ENCODE measurements around the gene CPA3.

The CPA3 gene

GRCh38 chr3:148879256-148879655 lies 14.2 kb downstream of the CPA3 start:
- Mint-ChIP-seq H3K9me3 (no peaks in the 10 kb centered on the region), H3K4me3 (no peak overlapping the region), H3K36me3 (ENCODE audit: low read depth) (no peaks in the 10 kb centered on the region), H3K4me1 (ENCODE audit: low read depth) (no peaks in the 10 kb centered on the region), H3K27me3 (peaks cover 5% of the 10 kb centered on the region), H3K27ac (no peak overlapping the region)
- no peak for DNase-seq

DNA sequence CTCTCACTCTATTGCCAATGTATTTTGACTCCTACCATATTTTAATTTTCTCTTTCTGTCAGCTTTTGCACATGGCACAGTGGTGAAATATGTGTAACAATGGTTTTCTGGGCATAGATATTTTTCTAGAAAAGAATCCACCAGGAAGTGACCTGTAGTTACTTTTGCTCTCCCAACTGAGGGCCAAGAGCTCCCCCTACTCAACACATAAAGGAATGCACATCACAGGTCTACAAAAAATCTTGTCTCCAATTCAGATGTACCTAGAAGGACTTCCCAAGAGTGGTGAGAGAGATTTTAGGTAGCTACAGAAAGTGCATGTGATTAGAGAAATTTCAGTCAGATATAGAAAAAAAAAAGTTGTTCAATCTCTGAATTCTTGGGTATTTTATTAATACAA lies 15.6 kb downstream of the CPA3 start:
- Mint-ChIP-seq H3K27ac (no peak overlapping the region), H3K4me3 (no peak overlapping the region), H3K9me3 (no peaks in the 10 kb centered on the region), H3K4me1 (ENCODE audit: low read depth) (no peaks in the 10 kb centered on the region), H3K36me3 (ENCODE audit: low read depth) (no peaks in the 10 kb centered on the region), H3K27me3 (peaks cover 5% of the 10 kb centered on the region)
- no peak for DNase-seq

- no peaks in the 10 kb centered on the region for H3K9me3 Mint-ChIP-seq
- peaks cover 5% of the 10 kb centered on the region for H3K27me3 Mint-ChIP-seq
- no peaks in the 10 kb centered on the region for H3K36me3 Mint-ChIP-seq (ENCODE audit: low read depth)
- no peaks in the 10 kb centered on the region for H3K4me1 Mint-ChIP-seq (ENCODE audit: low read depth)
- no peak overlapping the region for H3K4me3 Mint-ChIP-seq
- no peak overlapping the region for H3K27ac Mint-ChIP-seq
- no peak for DNase-seq
Measured at GRCh38 chr3:148881286-148881685, 16.2 kb downstream of the CPA3 start.

- peaks cover 3% of the 10 kb centered on the region for H3K27me3 Mint-ChIP-seq
- H3K36me3 Mint-ChIP-seq (ENCODE audit: low read depth), result no peaks in the 10 kb centered on the region
- H3K27ac Mint-ChIP-seq, result no peak overlapping the region
- no peaks in the 10 kb centered on the region for H3K4me1 Mint-ChIP-seq (ENCODE audit: low read depth)
- H3K9me3 Mint-ChIP-seq, result no peaks in the 10 kb centered on the region
- H3K4me3 Mint-ChIP-seq, result no peak overlapping the region
- no peak for DNase-seq
Measured at GRCh38 chr3:148882288-148882687, 17.2 kb downstream of the CPA3 start.

- peaks cover 12% of the 10 kb centered on the region for H3K27me3 Mint-ChIP-seq
- no peaks in the 10 kb centered on the region for H3K4me1 Mint-ChIP-seq (ENCODE audit: low read depth)
- H3K27ac Mint-ChIP-seq, result no peak overlapping the region
- H3K36me3 Mint-ChIP-seq (ENCODE audit: low read depth), result no peaks in the 10 kb centered on the region
- no peak overlapping the region for H3K4me3 Mint-ChIP-seq
- DNase-seq, result no peak
- H3K9me3 Mint-ChIP-seq, result no peaks in the 10 kb centered on the region
Measured at GRCh38 chr3:148883163-148883562, 18.1 kb downstream of the CPA3 start.

DNA sequence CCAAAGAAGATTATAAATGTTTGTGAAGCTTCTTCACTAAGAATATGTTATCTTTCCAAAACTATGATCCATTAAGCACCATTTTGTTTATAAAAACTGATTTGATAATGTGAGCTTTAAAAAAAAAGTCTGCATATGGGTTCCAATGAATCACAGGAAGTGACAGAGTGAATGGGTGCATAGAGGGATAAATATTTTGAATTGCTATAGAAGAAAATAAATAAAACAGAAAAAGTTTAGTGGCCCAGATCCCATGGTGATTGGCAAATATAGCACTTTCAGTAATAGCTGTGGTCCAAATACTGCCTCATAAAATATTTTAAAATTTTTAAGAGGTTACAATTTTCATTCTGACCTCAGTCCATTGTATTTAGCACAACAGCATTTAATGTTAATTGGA lies 19.2 kb downstream of the CPA3 start:
- no peaks in the 10 kb centered on the region for H3K9me3 Mint-ChIP-seq
- no peaks in the 10 kb centered on the region for H3K36me3 Mint-ChIP-seq (ENCODE audit: low read depth)
- no peak overlapping the region for H3K4me3 Mint-ChIP-seq
- DNase-seq, result no peak
- H3K4me1 Mint-ChIP-seq (ENCODE audit: low read depth), result no peaks in the 10 kb centered on the region
- H3K27me3 Mint-ChIP-seq, result peaks cover 14% of the 10 kb centered on the region
- H3K27ac Mint-ChIP-seq, result no peak overlapping the region

DNA sequence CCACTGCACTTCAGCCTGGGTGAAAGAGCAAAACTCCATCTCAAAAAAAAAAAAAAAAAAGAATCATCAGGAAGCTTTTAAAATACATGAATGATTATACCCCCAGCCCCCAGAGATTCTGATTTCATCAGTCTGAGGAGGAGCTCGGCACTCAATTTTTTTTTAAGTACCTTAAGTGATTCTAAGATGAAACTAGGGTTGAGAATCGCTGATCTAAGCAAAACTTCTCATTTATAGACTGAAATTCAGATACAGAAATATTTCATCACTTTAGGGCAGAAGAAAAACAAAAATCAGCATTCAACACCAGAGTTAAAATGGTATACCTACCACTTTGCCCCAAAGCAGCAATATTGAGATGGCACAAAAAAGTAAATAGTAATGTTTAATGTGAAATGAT lies 24.7 kb downstream of the CPA3 start:
- no peak overlapping the region for H3K4me3 Mint-ChIP-seq

DNA sequence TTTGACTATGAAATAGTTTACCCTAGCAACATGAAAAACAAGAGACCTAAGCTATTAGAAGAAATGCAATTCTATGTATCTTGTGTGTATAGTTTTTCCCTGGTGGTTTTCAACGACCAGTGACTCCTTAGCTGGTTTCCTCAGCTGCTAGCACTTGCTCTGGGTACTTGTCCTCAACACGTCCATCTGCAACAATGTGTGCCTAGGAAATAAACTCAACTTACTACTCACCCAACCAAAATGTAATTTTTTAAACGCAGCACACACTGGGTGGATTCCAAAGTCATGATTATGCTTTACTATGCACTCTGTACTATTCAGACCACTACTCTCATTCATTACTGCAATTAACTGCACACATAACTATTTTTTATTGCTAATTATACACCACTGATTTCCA lies 31.0 kb downstream of the CPA3 start:
- Mint-ChIP-seq H3K27me3 (peaks cover 8% of the 10 kb centered on the region), H3K9me3 (no peaks in the 10 kb centered on the region)
- no peak for DNase-seq

More for the DNA sequence above, 24.7 kb downstream of the CPA3 start:
- Mint-ChIP-seq H3K27me3 (peaks cover 11% of the 10 kb centered on the region), H3K36me3 (ENCODE audit: low read depth) (no peaks in the 10 kb centered on the region), H3K4me1 (ENCODE audit: low read depth) (no peaks in the 10 kb centered on the region), H3K9me3 (no peaks in the 10 kb centered on the region), H3K27ac (no peak overlapping the region)
- no peak for DNase-seq

DNA sequence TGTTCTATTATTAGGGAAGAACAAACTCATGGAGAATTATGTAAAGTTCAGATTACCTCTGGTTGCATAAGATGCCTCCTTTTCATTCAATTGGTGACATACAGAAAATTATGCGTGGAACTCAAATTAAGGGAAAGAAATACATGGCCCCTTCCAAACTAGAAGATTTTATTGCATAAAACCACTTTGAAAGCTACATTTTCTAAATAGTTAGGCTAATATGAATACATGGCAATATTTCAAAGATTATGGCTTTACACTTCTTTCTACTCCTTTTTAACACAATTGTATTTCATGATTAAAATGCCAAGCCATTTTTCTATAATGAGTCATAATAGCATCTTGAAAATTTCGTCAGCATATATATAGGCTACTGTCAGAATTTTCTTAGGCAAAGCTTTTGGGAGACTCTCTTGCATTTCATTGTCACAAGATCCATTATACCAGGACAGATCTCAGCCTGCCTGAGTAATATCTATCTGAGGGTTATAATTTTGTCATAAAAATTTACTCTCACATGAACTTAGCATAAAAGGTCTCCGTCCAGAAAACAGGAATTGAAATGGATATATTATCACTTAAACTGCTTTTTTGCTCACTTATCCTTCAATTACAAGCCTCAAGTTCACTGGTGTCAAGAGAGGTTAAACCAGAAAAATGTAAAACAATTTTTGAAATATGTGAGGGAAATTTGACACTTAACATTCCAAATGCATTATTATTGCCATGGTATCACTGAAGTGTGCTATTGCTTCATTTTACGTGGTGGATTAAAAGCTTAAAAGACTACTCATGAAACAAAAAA lies 37.1 kb downstream of the CPA3 start:
- H3K27me3 Mint-ChIP-seq, result peaks cover 25% of the 10 kb centered on the region
- no peak overlapping the region for H3K4me3 Mint-ChIP-seq
- H3K27ac Mint-ChIP-seq, result no peak overlapping the region
- H3K9me3 Mint-ChIP-seq, result no peaks in the 10 kb centered on the region
- no peaks in the 10 kb centered on the region for H3K36me3 Mint-ChIP-seq (ENCODE audit: low read depth)
- no peak for DNase-seq
- no peaks in the 10 kb centered on the region for H3K4me1 Mint-ChIP-seq (ENCODE audit: low read depth)

More for the DNA sequence above, 31.0 kb downstream of the CPA3 start:
- Mint-ChIP-seq H3K36me3 (ENCODE audit: low read depth) (no peaks in the 10 kb centered on the region), H3K27ac (no peak overlapping the region), H3K4me3 (no peak overlapping the region), H3K4me1 (ENCODE audit: low read depth) (no peaks in the 10 kb centered on the region)

DNA sequence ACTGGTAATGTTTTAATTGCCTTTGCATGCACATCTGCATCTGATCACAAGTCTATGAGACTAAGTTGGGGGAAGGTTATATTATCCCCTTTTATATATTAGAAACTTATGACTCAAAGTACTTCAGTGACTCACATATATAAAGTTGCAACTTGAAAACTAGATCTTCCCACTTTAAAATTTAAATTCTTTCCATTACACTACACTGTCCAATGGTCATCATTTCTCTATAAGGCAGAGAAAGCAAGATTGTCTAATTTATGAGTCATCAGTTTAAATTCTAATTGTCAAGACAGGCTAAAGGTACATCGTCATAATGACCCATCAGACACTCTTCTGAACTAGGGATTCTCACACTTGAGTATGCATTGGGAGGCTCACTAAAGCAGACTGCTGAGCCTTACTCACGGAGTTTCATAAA lies 37.9 kb downstream of the CPA3 start:
- Mint-ChIP-seq H3K4me1 (ENCODE audit: low read depth) (no peaks in the 10 kb centered on the region), H3K4me3 (no peak overlapping the region), H3K27me3 (peaks cover 32% of the 10 kb centered on the region), H3K9me3 (no peaks in the 10 kb centered on the region), H3K27ac (no peak overlapping the region), H3K36me3 (ENCODE audit: low read depth) (no peaks in the 10 kb centered on the region)
- no peak for DNase-seq

DNA sequence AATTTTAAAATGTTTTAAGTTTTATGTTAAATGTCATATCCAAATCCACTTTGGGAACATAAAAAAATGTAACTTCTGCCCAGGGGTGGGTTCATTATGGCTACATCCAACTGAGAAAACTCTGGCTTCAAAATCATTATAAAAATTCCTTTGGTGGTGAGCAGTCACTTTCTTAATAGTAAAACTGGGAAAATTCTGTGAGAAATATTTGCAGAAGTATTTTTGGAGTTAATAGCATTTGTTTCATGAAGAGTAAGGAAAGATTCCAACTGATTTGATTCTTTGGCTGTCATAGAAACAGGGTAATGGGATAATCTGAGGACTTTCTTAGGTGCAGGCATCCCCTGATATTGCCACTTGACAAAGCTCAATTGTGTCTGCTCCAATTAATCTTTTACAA lies 38.8 kb downstream of the CPA3 start:
- no peaks in the 10 kb centered on the region for H3K36me3 Mint-ChIP-seq (ENCODE audit: low read depth)
- no peak overlapping the region for H3K27ac Mint-ChIP-seq
- no peak for DNase-seq
- H3K4me1 Mint-ChIP-seq (ENCODE audit: low read depth), result no peaks in the 10 kb centered on the region
- H3K27me3 Mint-ChIP-seq, result peaks cover 38% of the 10 kb centered on the region
- no peaks in the 10 kb centered on the region for H3K9me3 Mint-ChIP-seq
- no peak overlapping the region for H3K4me3 Mint-ChIP-seq

GRCh38 chr3:148906667-148907066 lies 41.6 kb downstream of the CPA3 start:
- no peaks in the 10 kb centered on the region for H3K36me3 Mint-ChIP-seq (ENCODE audit: low read depth)
- peaks cover 49% of the 10 kb centered on the region for H3K27me3 Mint-ChIP-seq
- no peaks in the 10 kb centered on the region for H3K9me3 Mint-ChIP-seq

GRCh38 chr3:148911173-148911572 lies 46.1 kb downstream of the CPA3 start:
- DNase-seq, result no peak
- Mint-ChIP-seq H3K9me3 (no peaks in the 10 kb centered on the region), H3K27me3 (peaks cover 36% of the 10 kb centered on the region), H3K36me3 (ENCODE audit: low read depth) (no peaks in the 10 kb centered on the region), H3K4me3 (no peak overlapping the region), H3K27ac (no peak overlapping the region), H3K4me1 (ENCODE audit: low read depth) (no peaks in the 10 kb centered on the region)

More at GRCh38 chr3:148906667-148907066, 41.6 kb downstream of the CPA3 start:
- Mint-ChIP-seq H3K4me1 (ENCODE audit: low read depth) (no peaks in the 10 kb centered on the region), H3K4me3 (no peak overlapping the region), H3K27ac (no peak overlapping the region)
- DNase-seq, result no peak

- no peak for DNase-seq
- no peak overlapping the region for H3K4me3 Mint-ChIP-seq
- H3K36me3 Mint-ChIP-seq (ENCODE audit: low read depth), result no peaks in the 10 kb centered on the region
- H3K27me3 Mint-ChIP-seq, result peaks cover 35% of the 10 kb centered on the region
- no peaks in the 10 kb centered on the region for H3K9me3 Mint-ChIP-seq
- no peak overlapping the region for H3K27ac Mint-ChIP-seq
- no peaks in the 10 kb centered on the region for H3K4me1 Mint-ChIP-seq (ENCODE audit: low read depth)
Measured at GRCh38 chr3:148911592-148911991, 46.5 kb downstream of the CPA3 start.

DNA sequence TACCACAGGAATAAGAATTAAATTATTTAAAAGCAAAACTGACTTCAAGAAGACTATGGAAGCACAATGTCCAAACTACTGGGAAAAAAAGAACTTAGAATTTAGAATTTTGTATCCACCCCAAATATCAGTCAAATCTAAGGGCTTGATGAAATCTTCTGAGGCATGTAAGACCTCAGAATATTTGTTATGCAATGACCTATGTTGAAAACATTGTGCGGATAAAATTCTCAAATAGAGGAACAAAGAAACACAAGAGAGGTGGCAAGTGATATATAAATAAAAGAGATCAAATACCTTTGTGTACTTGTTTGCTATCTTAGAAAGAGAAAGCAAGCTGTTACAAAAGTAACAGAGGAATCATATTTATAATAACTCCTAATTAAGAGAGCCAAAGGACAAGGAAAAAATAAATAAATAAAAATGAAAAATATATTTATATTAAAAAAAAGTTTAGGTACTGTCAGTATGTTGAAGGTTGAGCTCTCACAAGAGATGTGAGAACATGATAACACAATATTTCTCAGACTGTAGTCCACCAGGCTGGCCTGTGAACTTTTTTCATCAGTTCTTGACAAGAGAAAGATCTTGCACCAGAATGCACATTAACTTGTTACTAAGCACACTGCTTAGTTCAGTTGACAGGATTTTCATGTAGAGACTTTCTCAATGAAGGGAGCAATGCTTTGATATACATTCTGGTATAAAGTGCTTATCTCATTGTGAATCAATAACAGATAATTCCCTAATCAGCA lies 50.0 kb downstream of the CPA3 start:
- H3K4me3 Mint-ChIP-seq, result no peak overlapping the region
- H3K27me3 Mint-ChIP-seq, result peaks cover 13% of the 10 kb centered on the region
- no peak for DNase-seq
- H3K4me1 Mint-ChIP-seq (ENCODE audit: low read depth), result no peaks in the 10 kb centered on the region
- H3K27ac Mint-ChIP-seq, result no peak overlapping the region
- H3K9me3 Mint-ChIP-seq, result no peaks in the 10 kb centered on the region
- no peaks in the 10 kb centered on the region for H3K36me3 Mint-ChIP-seq (ENCODE audit: low read depth)

Measured in activated T-cell treated with anti-CD3 and anti-CD28 coated beads, Interleukin-2, amount 50 U/mL, for 24 hours (primary cell).